GM12864 (cell line): Measurements from ENCODE around the gene INKA2.

Source experiments
- DNase-seq: peaks from one replicate; pipeline ENCODE4 v3.0.0-alpha.2; 2011; ENCODE audit warnings: low read depth
- H3K4me3 ChIP-seq: 2 replicates; pipeline ENCODE4 v1.5.1; 2011; ENCODE audit warnings: mild to moderate bottlenecking, low read depth, low read length, control low read depth
- CTCF ChIP-seq: IDR thresholded peaks from 2 replicates; pipeline ENCODE4 v1.5.1; 2011; ENCODE audit warnings: low read depth, mild to moderate bottlenecking, moderate library complexity, low read length, control low read depth, inconsistent platforms; ENCODE audit errors: missing control alignments

Gene INKA2

GRCh38 chr1:111734426-111734825 lies 4.8 kb downstream of the INKA2 start:
- no peak for DNase-seq
- no peak for TF ChIP-seq CTCF
- H3K4me3 ChIP-seq, result no peak overlapping the region

- no peak for TF ChIP-seq CTCF
- DNase-seq, result no peak
- H3K4me3 ChIP-seq, result no peak overlapping the region
Observed at GRCh38 chr1:111733992-111734341, 5.2 kb downstream of the INKA2 start.

DNA sequence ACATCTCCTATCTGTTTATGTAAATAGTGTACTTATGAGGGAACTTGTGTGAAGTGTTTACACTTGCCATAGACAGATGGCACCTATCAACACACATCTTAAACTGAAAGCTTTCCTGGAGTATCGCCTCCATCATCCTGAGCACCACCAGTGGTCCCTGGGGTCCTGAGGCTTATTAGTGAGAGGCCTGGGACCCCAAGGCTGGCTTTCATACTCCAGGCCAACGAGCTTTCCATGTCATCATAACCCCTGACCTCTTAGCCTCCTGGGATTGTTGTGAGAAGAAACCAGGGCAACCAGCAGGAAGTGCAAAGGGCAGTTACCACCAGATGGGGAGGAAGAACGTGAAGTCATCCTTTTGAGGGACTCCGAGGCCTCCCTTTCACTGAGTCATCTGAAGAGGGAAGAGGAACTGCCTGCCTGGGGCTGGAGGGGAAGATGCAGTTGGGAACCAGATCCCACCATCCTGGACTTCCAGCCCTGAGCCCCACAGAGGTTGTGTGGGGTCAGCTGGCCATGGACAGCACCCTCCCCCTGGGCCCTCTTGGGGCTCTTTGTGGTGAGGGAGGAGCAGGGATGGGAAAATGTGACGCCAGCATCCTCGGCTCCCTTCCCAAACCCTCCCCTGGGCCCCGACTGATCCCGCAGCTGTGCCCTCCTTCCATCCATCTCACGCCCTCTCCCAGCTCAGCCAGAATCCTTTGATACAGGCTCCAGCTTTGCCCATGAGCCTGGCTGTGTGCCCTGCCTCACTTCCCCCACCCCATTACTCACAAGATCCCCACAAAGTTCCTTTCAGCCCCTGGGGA lies 5.8 kb downstream of the INKA2 start:
- TF ChIP-seq CTCF, result no peak
- DNase-seq, result no peak

DNA sequence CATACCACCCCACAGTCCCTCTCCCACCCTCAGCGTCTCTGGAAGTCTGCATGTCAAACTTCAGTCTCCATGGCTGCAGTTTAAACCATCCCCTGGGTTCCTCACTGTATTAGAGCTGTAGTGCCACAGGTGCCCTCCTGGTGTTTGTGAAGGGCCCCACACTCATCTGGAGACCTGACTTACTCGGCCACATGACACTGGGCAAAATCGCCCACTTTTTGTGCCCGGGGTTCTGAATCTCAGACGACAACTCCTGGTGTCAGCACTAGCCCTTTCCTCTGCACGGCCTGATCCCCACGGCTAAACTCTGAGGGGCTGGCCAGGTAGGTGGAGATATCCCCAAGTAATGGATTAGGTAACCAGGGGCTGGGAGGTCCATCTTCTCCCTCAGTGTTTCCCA lies 6.5 kb downstream of the INKA2 start:
- DNase-seq, result no peak
- TF ChIP-seq CTCF, result no peak
- no peak overlapping the region for H3K4me3 ChIP-seq

More for the DNA sequence above, 5.8 kb downstream of the INKA2 start:
- no peak overlapping the region for H3K4me3 ChIP-seq

- no peak for TF ChIP-seq CTCF
- no peak for DNase-seq
- H3K4me3 ChIP-seq, result no peak overlapping the region
Observed at GRCh38 chr1:111731956-111732355, 7.2 kb downstream of the INKA2 start.

DNA sequence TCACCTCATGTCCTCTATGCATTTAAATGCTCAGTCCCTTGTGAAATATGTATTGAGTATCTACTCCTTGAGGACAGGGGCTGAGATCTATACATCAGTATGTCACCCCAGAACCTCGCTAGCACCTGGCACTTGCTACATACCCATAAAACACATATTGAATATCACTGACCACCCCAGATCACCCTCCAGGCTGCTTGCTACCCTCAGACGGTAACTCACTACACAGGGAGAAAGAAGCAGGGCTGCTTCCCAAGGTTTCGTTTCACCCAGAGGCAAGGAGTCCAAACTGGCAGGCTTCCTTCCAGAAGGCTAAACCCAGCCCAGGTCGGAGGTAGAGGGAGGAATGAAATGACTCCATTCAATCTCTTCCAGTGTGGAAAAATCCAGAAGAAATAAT lies 8.5 kb downstream of the INKA2 start:
- DNase-seq, result no peak
- no peak for TF ChIP-seq CTCF
- no peak overlapping the region for H3K4me3 ChIP-seq

DNA sequence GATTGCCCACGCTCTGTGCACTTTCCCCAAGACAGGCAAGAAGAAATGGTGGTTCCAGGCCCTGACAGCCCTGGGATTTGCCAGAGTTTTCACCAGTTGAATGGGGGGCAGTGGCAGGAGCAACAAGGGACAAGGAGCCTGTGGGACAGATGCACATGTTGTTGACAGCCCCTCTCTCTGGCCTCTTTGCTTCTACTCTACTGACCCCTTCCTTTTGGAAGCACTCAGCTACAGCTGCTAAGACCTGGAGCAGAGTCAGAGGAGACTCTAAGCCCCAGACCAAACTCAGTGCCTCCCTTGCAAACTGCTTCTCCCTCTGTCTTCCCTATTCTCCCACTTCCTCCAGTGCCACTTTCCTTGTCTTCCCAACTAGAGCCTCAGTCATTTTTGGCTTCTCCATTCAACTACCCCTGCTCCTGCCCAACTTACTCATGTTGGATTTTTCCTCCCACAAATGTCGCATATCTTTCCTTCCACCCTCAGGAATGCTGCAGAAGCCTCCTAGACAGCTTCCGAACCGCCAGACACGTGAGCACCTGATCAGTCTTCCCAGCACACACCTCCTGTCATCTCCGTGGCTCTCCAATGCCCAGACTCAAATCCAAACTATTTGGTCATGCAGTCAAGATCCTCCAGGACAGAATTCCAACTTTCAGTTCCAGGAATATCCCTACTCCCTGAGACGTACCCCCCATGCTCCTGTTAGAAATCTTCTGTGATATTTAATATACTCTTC lies 9.1 kb downstream of the INKA2 start:
- no peak overlapping the region for H3K4me3 ChIP-seq
- no peak for TF ChIP-seq CTCF
- DNase-seq, result no peak
